K562 (cell line): ENCODE results near the gene NEU3. TPM values are rescaled to one million over a fixed set of nuclear protein-coding genes. Genes with fewer than 3 reads are reported as not detected.
"Not testable (repeated sequence)": the region's sequence is repeated elsewhere in the genome, so short reads cannot be mapped to it uniquely, and the experiment has no call there.

Experiments used
- ATAC-seq: fragments of 200-7000 bp; cut with Tn5 transposase; 3 replicates; pipeline ENCODE4 v1.9.1; 2020; ENCODE audit warnings: moderate library complexity
- BruUV-seq: library from RNA; stranded (reverse); fragments of 400-500 nt; replicated peaks from 2 replicates; lab custom pipeline; 2021; lab: Mats Ljungman, UMichigan
- CTCF ChIA-PET: fragments of 300-600 bp; formaldehyde crosslinking; extraction: SDS; loops from one replicate; lab custom pipeline; 2021; ENCODE audit warnings: low intra/inter-chr PET ratio; lab: Yijun Ruan, JAX
- POLR2A ChIA-PET: fragments of 300-600, 350-650 bp; sonication (Branson Sonifier 250); formaldehyde crosslinking; extraction: SDS; loops from one replicate; lab custom pipeline; 2021; ENCODE audit warnings: antibody characterized with exemption, inconsistent platforms; lab: Yijun Ruan, JAX
- DNase-seq, 4 experiments: peaks; one replicate each; pipeline versions ENCODE4 v3.0.0 to v3.0.0-alpha.2; 2011 to 2018; ENCODE audit warnings: low spot score in 3 of 4, mixed read lengths in 3 of 4; ENCODE audit errors: extremely low read depth in 1 of 4
- FAIRE-seq: peaks from 2 replicates; lab custom pipeline; 2011; peaks lifted over from hg19 to GRCh38; lab: Jason Lieb, UNC
- H2AFZ ChIP-seq: 2 replicates; pipeline ENCODE4 v1.6.0; 2011; ENCODE audit warnings: low read depth, low read length, control low read depth, inconsistent platforms
- H3K27ac ChIP-seq: fragments of 200-600 bp; 3 replicates; pipeline ENCODE4 v1.8.0; 2011; ENCODE audit warnings: low read depth, mild to moderate bottlenecking, control low read depth, inconsistent platforms, low read length, moderate library complexity, mixed read lengths; ENCODE audit errors: extremely low read depth
- H3K27me3 ChIP-seq, 2 experiments: fragments of 300-600 bp in 1 of 2; 2 replicates in 1 of 2; 3 replicates in 1 of 2; pipeline versions ENCODE4 v1.6.0 to v1.8.0; 2011; ENCODE audit warnings: inconsistent platforms in 2 of 2, low read length in 2 of 2, mild to moderate bottlenecking in 1 of 2, mixed read lengths in 1 of 2, moderate library complexity in 1 of 2; ENCODE audit not compliant: control insufficient read depth in 2 of 2, insufficient read depth in 2 of 2
- H3K36me3 ChIP-seq: fragments of 300-600 bp; 3 replicates; pipeline ENCODE4 v1.8.0; 2011; ENCODE audit warnings: mild to moderate bottlenecking, low read length, inconsistent platforms; ENCODE audit not compliant: control insufficient read depth, insufficient read depth
- H3K4me1 ChIP-seq, 2 experiments: fragments of 200-600 bp in 1 of 2; replicated peaks in 1 of 2; 2 replicates in 1 of 2; 3 replicates in 1 of 2; pipeline versions ENCODE4 v1.5.1 to v1.8.0; 2011; ENCODE audit warnings: inconsistent platforms in 2 of 2, low read length in 2 of 2, mild to moderate bottlenecking in 1 of 2, mixed read lengths in 1 of 2, moderate library complexity in 1 of 2; ENCODE audit not compliant: control insufficient read depth in 2 of 2, insufficient read depth in 2 of 2
- H3K4me2 ChIP-seq: 2 replicates; pipeline ENCODE4 v1.6.1; 2011; ENCODE audit warnings: low read length, control low read depth, inconsistent platforms, mixed read lengths; ENCODE audit not compliant: insufficient read depth
- H3K4me3 ChIP-seq: fragments of 200-600 bp; sonication (generic), shearing (Covaris generic); 2 replicates; pipeline ENCODE4 v1.5.1; 2016; ENCODE audit warnings: control low read depth, inconsistent platforms
- H3K79me2 ChIP-seq: fragments of 200-600 bp; 3 replicates; pipeline ENCODE4 v1.8.0; 2011; ENCODE audit warnings: low read length, inconsistent platforms; ENCODE audit not compliant: control insufficient read depth, insufficient read depth
- H3K9ac ChIP-seq, 2 experiments: 2 replicates each; pipeline versions ENCODE4 v1.6.0 to v1.6.1; 2011; ENCODE audit warnings: low read depth in 2 of 2, low read length in 2 of 2, control low read depth in 1 of 2, inconsistent platforms in 1 of 2, mild to moderate bottlenecking in 1 of 2, mixed read lengths in 1 of 2; ENCODE audit not compliant: insufficient read depth in 1 of 2
- H3K9me1 ChIP-seq: one replicate; pipeline ENCODE4 v1.6.0; 2011; ENCODE audit warnings: inconsistent platforms, mild to moderate bottlenecking, low read length, moderate library complexity; ENCODE audit not compliant: control insufficient read depth, insufficient read depth
- H3K9me3 ChIP-seq: replicated peaks from 2 replicates; pipeline ENCODE4 v1.5.1; 2011; ENCODE audit warnings: low read depth, low read length, inconsistent platforms; ENCODE audit not compliant: control insufficient read depth, insufficient read depth
- H4K20me1 ChIP-seq: replicated peaks from 2 replicates; pipeline ENCODE4 v1.6.1; 2011; ENCODE audit warnings: low read length, inconsistent platforms, mixed read lengths; ENCODE audit not compliant: control insufficient read depth, insufficient read depth
- CXXC5 ChIP-seq: fragments of 250-450 bp; sonication (Bioruptor Pico); IDR thresholded peaks from 2 replicates; pipeline ENCODE4 v1.8.0; 2022; ENCODE audit warnings: inconsistent platforms, mild to moderate bottlenecking, moderate library complexity
- DPF2 ChIP-seq: fragments of 450-650 bp; IDR thresholded peaks from 2 replicates; pipeline ENCODE4 v1.6.1; 2016
- SMARCA4 ChIP-seq: fragments of 450-650 bp; IDR thresholded peaks from 2 replicates; pipeline ENCODE4 v1.6.1; 2016
- ZNF316 ChIP-seq: fragments of 450-650 bp; IDR thresholded peaks from 2 replicates; pipeline ENCODE4 v1.6.1; 2016
- WGBS: fragments of 100-300 bp; shearing (Covaris generic); methylation state at CpG from one replicate; pipeline ENCODE4 v1.1.6; 2016; ENCODE audit warnings: low coverage, mixed read lengths; ENCODE audit not compliant: insufficient coverage; ENCODE audit errors: missing lambda C conversion rate; 5-methylcytosine and 5-hydroxymethylcytosine counted together
- in situ Hi-C: fragments of 300-500 bp; cut with MboI; formaldehyde crosslinking; loops from 4 replicates; pipeline ENCODE4 v1.15.0; 2018; ENCODE audit warnings: inconsistent platforms, mixed read lengths
- intact Hi-C: fragments of 100-400 bp; cut with micrococcal nuclease; formaldehyde crosslinking; loops from 2 replicates; pipeline ENCODE4 v1.14.2; 2022
- polyA plus RNA-seq, 8 experiments: library from polyadenylated mRNA; depleted of rRNA in 4 of 8; stranded (reverse) in 5 of 8; unstranded in 3 of 8; fragments of >200 nt; fragmentation: Nextera tagmentation in 2 of 8; fragmentation: Illumina TruSeq in 1 of 8; extraction: Ambion mirVana in 2 of 8; extraction: Trizol in 1 of 8; gene quantifications; 2 replicates each; pipeline versions ENCODE4 v1.2.1 to v1.2.3, GENCODE V29; 2011 to 2014; ENCODE audit warnings: inconsistent platforms in 1 of 8, missing spikeins in 1 of 8
- total RNA-seq, 7 experiments: library from RNA; depleted of rRNA in 6 of 7; stranded (reverse); fragments of >200 nt in 6 of 7; fragmentation: Illumina TruSeq in 2 of 7; extraction: Trizol in 2 of 7; gene quantifications; 2 replicates each; pipeline versions ENCODE4 v1.2.1 to v1.2.3, GENCODE V29; 2011 to 2021; ENCODE audit warnings: low replicate concordance in 1 of 7
- TF ChIP-seq, protein P1 (sequence below): fragments of 200-800 bp; sonication (Bioruptor generic); IDR thresholded peaks from 2 replicates; pipeline ENCODE4 v1.6.1; 2017; ENCODE audit warnings: missing genetic modification characterization, missing compliant biosample characterization
- TF ChIP-seq, protein P2 (sequence below): sonication (generic); formaldehyde crosslinking; IDR thresholded peaks from 2 replicates; pipeline ENCODE4 v1.8.1; 2023; ENCODE audit warnings: mild to moderate bottlenecking, missing genetic modification reagents

The NEU3 gene
- total and polyA plus RNA-seq, 9 of the 15 experiments (the other 6 are each of a cell fraction or from before 2014, with no cell fraction given) = 6.2 to 41.3 (median 31.1) TPM

DNA sequence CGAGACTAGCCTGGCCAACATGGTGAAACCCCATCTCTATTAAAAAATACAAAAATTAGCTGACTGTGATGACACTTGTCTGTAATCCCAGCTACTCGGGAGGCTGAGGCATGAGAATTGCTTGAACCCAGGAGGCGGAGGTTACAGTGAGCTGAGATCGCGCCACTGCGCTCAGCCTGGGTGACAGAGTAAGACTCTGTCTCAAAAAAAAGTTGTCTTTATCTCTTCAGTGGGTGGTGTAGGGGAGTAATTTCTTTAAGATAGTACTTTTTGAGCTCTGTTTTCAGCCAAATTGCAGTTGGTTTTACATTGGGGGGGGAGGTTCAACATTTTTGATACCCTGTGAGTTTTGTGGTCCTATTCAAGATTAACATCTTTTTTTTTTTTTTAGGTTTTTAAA, 28.6 kb upstream of the NEU3 start:
- CTCF ChIA-PET, H3K4me2 ChIP-seq: not testable (repeated sequence)
- POLR2A ChIA-PET = interaction anchor here (0.6 to 2.8 kb wide), 7 partner anchors 10 to 698 kb away, joined by 3 to 11 read pairs (median 3); partner anchors contain the start of genes NEU3, SPCS2 and XRRA1

More for the DNA sequence above, 28.6 kb upstream of the NEU3 start:
- BruUV-seq, DNase-seq, H3K9me3 ChIP-seq, intact Hi-C loops, H3K27ac ChIP-seq, H3K4me3 ChIP-seq, H3K9ac ChIP-seq, in situ Hi-C loops, H3K27me3 ChIP-seq, H2AFZ ChIP-seq, FAIRE-seq, H3K9me1 ChIP-seq: not testable (repeated sequence)
- peak; percentile 67 for ATAC-seq
- Histone ChIP-seq H3K4me1 (peaks cover 8 to 45% of the 10 kb centered on the region in 2 experiments; a peak in 4 of 5 replicates), H3K36me3 (peaks cover 73% of the 10 kb centered on the region), H3K79me2 (peaks cover 99% of the 10 kb centered on the region), H4K20me1 (peaks cover 37% of the 10 kb centered on the region)
- WGBS = 35% methylated on average over 6 of the region's 6 CpGs
- TF ChIP-seq, protein P1, sequence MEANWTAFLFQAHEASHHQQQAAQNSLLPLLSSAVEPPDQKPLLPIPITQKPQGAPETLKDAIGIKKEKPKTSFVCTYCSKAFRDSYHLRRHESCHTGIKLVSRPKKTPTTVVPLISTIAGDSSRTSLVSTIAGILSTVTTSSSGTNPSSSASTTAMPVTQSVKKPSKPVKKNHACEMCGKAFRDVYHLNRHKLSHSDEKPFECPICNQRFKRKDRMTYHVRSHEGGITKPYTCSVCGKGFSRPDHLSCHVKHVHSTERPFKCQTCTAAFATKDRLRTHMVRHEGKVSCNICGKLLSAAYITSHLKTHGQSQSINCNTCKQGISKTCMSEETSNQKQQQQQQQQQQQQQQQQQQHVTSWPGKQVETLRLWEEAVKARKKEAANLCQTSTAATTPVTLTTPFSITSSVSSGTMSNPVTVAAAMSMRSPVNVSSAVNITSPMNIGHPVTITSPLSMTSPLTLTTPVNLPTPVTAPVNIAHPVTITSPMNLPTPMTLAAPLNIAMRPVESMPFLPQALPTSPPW = 0 out of 2 replicates have a peak, but pooled peaks have one; percentile 15
- TF ChIP-seq DPF2 (peak; percentile 49), ZNF316 (0 out of 2 replicates have a peak, but pooled peaks have one; percentile 2), SMARCA4 (0 out of 2 replicates have a peak, but pooled peaks have one; percentile 19), CXXC5 (0 out of 2 replicates have a peak, but pooled peaks have one; percentile 21)
- TF ChIP-seq, protein P2, sequence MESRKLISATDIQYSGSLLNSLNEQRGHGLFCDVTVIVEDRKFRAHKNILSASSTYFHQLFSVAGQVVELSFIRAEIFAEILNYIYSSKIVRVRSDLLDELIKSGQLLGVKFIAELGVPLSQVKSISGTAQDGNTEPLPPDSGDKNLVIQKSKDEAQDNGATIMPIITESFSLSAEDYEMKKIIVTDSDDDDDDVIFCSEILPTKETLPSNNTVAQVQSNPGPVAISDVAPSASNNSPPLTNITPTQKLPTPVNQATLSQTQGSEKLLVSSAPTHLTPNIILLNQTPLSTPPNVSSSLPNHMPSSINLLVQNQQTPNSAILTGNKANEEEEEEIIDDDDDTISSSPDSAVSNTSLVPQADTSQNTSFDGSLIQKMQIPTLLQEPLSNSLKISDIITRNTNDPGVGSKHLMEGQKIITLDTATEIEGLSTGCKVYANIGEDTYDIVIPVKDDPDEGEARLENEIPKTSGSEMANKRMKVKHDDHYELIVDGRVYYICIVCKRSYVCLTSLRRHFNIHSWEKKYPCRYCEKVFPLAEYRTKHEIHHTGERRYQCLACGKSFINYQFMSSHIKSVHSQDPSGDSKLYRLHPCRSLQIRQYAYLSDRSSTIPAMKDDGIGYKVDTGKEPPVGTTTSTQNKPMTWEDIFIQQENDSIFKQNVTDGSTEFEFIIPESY (CRISPR knock-in tag) = peak; percentile 64
